HG02610 (cell line): ENCODE results near the gene NNT.

ENCODE experiments used
- ATAC-seq: cut with Tn5 transposase; IDR thresholded peaks from one replicate; pipeline ENCODE4 v1.9.1; 2021; ENCODE audit warnings: mild to moderate bottlenecking, moderate library complexity; ENCODE audit not compliant: unreplicated experiment

The NNT gene

GRCh38 chr5:43622074-43622473, 19.1 kb downstream of the NNT start:
- ATAC-seq = no peak

DNA sequence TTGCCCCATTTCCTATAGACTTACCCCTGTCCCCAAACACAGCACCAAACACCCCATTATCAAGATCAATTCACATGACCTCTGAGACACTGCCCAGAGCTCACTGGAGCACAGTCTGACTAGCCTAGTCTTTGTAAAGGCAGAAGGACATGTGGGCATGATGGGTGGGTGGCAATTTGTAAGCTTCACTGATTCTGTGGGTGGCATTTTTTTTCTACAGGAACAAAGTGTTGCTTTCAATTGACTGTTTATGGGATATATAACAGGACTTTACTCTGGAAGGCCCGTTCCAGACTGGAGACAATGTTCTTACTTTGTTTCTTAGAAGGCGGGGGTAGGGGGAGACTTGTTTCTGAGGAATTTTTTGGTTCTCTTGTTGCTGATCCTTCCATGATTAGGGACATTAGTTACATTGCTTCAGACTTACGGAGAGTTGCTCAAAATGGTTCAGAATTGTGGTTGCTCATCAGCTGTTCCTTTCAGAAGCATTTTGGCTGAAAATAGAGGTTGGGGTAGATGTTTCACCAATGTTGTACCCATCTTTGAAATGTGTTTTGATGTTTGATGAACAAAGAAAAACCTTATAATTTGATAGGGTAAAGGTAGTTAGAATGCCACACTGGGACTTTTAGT, 20.2 kb downstream of the NNT start:
- ATAC-seq = no peak

DNA sequence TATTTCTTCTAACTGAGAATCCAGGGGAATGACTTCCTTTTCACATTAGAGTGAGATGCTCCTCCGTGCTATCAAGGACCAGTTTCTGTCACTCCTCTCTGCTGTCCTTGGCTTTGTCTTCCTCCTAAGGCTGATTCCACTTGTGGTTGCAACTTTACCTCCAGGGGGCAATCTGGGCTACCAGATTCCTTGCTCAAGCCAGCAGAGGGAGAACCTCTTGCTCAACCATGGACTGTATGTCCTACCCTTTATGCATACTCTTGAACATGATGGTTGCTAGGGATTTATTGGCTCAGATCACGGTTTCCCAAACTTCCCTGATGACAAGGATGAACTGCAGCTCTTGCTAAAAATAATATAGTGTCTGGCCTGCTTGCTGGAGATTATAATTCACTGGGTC, 24.0 kb downstream of the NNT start:
- no peak for ATAC-seq

DNA sequence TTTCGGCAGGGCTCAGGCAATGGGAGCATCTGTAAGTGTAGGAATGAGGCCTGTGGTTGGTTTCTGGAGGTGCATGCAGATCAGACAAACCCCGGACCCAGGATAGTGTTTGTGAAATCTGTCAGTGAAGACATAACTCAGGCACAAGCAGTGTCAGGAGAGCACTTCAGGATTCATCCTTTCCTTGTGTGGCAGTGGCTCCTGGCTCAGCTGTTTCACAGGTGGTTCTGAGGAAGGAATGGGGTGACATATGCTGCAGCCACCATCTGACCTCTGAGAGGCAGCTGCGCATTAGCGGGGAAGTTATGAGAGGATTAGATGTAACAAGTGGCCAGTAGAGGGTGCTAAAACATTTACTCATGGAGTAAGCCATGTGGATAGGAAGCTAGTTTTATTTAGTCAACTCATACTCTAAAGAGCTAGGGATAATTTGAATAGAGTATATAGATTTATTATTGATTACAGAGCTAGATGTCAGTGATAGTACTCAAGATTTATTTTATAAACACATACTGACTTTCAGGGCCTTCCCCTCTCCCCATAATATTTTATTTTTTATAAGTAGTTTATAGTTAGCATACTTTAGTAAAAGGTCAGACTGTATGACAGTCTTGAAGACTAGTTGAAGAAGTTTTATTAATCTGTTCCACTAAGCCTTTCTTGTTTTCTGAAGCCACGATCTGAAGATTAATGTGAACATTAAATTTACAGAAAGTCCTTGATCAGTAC, 28.4 kb downstream of the NNT start:
- peak; percentile 87 for ATAC-seq

DNA sequence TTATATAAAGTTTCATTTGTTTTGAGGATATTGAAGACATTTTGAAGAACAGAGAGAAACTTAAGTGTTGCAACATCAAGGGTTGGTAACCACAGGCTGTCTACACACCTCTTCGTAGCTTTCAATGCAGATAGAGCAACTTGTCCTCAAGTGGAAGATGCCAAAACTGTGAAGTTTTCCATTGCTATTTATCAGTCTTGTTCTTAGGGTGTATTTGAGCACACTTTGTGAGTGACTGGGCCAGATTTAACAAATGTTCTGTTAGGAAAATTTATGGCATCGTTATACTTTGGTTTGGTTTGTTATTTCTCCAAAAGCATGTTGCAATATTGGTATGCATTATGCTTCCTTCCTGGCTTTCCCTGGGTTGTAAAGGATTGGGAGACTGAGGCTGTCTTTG, 31.6 kb downstream of the NNT start:
- ATAC-seq = no peak

- no peak for ATAC-seq
Observed at GRCh38 chr5:43635374-43635773, 32.4 kb downstream of the NNT start.

DNA sequence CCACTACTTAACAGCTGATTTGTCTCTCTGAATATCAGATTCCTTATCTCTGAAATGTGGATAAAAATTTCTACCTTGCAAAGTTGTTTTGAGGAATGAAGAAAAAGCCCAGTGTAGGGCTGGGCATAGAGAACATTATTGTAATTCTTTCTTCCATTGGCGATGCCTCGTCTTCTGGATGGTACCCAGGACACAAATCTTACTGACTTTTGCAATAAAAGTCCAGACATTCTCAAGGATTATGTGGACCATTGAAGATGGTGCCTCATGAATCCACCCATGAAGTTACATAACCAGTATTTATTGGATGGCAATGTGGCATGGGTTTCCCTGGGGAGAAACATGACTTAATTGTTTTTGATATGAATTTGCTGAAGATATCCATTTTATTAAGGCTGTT, 33.1 kb downstream of the NNT start:
- no peak for ATAC-seq

DNA sequence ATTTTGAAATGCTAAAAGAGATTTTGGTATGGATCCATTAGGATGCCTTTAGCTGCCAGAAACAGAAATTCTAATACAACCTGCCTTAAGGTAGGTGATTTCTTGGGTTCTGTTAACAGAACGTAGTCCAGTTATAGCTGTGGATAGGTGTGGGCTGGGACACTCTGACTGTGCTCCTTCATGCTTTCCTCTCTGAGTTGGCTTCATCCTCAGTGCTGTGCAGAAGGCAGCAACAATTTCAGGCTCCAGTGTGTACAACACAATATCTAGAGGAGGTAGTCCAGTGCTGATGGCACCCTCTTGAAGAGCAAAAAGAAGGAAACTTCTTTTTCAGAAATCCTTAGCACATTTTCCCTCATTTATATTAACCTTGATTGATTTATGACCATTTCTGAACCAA, 34.4 kb downstream of the NNT start:
- ATAC-seq = no peak

DNA sequence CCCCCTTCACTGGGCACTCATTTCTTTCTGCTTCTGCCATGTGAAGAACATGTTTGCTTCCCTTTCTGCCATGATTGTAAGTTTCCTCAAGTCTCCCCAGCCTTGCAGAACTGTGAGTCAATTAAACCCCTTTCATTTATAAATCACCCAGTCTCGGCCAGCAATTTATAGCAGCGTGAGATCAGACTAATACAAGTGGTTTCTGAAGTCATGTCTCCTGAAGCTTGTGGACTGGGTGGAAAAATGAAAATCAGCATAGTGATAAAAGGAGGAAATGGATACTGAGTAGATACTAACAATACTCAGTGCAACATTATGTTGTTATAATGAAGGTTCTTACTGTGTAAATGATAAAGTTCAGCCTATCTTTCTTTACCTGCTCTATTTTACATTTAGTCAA, 35.1 kb downstream of the NNT start:
- ATAC-seq = no peak

GRCh38 chr5:43638546-43638945, 35.6 kb downstream of the NNT start:
- ATAC-seq = no peak

DNA sequence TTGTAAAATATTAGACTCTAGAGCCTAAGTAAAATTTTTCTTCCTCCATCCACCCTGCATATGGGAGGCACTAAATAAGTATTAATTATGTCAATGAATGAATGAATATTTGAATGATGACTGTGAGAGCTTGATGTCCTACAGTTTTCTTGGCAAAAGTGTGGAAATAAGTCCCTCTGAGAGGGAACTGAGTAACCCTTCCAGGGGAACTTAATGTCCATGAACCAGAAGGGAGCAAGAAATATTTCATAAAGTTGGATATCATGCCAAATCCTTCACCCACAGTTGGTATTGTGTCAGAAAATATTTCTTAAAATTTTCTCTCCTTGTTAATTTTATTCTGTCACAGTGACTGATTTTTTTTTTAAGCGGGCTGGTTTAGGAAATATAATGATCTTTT, 36.6 kb downstream of the NNT start:
- no peak for ATAC-seq

DNA sequence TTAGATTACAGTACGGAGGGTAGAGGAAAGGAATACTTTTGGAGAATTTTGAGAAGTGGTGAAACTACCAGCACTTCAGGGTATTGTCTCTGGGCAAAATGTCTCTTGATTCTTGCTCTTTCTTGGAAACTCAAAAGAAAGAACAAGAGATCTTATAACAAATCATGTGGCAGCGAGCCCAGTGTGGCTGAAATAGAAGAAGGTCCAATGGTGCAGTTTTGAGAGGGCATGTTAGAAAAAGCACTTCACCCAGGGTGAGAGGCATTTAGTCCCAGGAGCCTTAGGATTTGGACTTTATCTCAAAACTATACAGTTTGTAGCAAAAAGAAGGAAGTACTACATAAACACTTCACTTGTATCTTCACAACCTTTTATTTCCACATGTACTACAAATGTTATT, 39.4 kb downstream of the NNT start:
- ATAC-seq = no peak

DNA sequence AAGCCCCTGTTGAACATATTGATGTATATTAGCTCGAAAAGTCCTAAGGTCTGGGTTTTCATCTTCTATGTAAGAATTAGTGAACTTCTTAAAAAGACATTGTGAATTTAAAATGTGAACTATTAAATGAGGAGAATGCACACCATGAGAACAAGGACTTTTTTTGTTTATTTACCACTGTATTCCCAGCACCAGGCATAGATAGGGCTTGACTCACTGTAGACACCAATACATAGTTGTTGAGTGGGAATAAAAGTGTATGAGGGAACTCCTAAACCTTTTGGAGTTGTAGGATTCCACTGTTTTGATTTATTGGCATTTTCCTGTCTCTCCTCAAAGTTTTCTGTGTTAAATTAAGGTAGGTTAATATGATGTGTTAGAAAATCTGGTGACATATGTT, 40.3 kb downstream of the NNT start:
- no peak for ATAC-seq

DNA sequence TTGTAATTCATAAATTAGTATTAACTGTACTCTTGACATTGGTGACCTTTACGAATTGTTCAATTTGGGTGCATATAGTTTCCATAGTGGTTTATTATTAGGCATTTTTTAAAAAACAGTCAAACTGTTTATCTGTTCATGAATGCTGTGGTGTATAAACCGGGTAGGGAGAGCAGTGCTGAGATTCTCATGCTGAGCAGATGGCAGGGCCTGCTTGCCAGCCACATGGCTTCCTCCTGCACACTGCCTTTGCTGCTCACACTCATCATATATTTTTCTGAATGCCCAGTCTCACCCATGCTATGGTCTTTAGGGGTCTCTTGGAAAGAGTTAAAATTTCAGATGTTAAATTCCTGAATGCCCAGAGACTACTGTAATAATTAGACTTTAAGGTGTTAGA, 40.8 kb downstream of the NNT start:
- ATAC-seq = no peak

GRCh38 chr5:43646992-43647391, 44.0 kb downstream of the NNT start:
- ATAC-seq = no peak

DNA sequence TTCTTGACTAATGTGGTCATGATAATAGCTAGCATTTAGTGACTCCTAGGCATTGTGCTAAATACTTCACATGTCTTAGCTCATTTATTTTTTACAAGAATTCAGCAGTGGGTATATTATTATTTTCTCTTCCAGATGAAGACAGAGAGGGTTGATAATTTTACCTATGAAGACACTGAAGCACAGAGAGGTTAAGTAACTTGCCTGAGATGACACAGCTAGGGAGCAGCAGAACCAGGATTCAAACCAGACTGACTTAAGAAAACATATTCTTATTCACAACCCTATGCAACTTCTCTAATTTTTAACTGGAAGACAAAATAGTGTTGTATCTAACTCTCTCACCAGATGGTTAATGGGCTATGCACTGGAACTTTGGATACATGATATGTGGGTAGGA, 44.8 kb downstream of the NNT start:
- ATAC-seq = no peak

DNA sequence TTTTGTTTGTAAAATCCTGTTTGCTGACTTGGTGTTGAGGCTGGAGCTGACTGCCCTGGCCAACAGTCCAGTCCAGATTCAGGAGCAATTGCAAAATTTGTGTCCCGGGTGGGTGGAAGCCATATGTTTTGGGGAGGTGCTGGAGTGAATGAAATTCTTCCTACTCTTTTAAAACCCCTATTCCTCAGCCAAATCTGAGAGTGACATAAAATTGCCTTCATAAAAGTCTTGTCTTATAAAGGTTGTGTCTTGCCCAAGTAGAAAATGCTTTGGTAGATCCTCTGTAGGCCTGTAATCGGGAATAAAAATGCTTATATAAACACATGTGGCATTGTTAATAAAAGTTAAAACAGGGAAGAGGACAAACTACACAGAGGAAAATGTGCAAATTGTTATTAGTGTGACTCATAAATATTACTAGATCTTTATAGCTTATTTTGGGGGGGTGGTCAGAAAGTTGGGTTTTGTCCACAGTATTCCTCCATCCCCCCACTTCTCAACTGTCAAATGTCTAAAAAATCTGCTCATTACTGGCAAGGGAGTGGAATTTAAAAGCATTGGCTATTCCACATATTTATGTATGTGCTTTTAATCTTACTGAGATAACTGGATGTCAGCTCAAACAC, 45.6 kb downstream of the NNT start:
- no peak for ATAC-seq

- ATAC-seq = no peak
Observed at GRCh38 chr5:43649256-43649655, 46.3 kb downstream of the NNT start.

- ATAC-seq = no peak
Observed at GRCh38 chr5:43652537-43653302, 49.7 kb downstream of the NNT start.

GRCh38 chr5:43658509-43658908, 55.5 kb downstream of the NNT start:
- no peak for ATAC-seq

DNA sequence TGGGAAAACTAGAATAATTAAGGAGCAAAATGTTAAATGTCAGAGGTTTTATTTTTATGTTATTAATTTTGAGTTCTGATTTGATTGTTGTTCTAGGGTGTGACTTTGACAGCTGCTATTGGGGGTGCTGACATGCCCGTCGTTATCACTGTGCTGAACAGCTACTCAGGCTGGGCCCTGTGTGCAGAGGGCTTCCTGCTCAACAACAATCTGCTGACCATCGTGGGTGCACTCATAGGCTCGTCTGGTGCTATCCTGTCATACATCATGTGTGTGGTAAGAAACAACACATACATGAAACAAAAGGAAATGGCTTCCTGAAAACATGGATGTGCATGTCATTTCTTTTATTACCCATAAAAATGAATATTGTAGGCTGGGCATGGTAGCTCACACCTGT, 56.1 kb downstream of the NNT start:
- no peak for ATAC-seq

DNA sequence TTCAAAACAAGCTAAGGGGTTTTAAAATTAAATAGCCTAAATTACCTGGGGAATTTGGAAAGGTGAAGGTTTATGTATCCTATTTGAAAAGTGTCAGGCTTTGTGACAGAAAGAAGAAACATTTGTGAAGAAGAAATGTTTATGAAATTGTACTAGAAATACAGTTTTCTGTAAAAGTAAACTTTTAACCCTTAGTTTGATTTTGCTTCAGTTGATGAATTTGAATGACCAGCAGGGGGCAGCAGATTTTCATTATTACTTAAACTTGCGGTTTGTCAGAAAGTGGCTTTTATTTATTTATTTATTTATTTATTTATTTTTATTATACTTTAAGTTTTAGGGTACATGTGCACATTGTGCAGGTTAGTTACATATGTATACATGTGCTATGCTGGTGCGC, 58.1 kb downstream of the NNT start:
- no peak for ATAC-seq
